ENCODE measurements around the gene RIPOR1.

The RIPOR1 gene

DNA sequence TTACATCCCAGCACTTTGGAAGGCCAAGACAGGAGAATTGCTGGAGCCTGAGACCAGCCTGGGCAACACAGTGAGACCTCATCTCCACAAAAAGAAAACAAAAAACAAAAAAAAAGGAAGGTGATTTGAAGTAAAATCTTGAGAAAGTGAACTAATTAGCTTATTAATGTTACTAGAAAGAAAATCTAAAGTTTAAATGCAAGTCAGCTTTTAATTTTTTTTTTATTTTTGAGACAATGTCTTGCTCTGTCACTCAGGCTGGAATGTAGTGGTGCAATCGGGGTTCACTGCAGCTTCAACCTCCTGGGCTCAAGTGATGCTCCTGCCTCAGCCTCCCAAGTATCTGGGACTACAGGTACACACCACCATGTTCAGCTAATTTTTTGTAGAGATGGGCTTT lies 30.2 kb downstream of the RIPOR1 start:
- DNase-seq: no peak

DNA sequence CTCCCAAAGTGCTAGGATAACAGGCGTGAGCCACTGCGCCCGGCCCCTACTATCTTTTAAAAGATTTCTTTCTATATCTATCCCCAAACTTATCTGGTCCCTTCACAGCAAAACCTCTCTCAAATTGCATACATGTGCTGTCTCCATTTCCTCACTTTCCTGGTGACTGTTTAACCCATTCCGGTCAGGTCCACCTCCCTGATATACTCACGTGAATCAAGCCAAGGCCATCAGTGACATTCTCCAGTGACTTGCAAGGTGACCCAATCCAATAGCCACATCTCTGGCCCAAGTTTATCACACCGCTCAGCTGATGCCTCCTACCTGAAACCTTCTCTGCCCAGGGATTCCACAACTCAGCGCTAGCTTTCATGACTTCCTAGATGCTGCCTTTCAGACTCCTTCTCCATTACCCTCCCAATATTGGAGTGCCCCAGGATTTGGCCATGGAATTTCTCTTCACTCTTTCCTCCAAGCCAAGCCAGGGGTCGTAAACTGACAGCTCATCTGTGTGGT lies 32.3 kb downstream of the RIPOR1 start:
- DNase-seq: no peak

DNA sequence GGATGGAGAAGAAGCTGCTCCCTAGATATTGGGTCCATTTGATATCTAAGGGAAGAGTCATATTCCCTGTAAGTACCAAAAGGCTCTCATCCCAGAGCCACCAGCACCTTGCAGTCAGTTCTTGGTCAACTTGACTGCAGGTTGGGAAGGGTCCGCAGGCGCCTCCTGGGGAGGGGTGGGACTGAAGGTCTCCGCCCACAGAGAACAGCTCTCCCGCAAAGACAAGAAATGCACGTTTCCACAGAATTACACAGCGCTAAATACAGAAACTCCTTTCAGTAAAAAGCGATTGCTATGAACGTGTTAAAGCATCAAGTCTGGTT lies 32.8 kb downstream of the RIPOR1 start:
- no peak for DNase-seq

DNA sequence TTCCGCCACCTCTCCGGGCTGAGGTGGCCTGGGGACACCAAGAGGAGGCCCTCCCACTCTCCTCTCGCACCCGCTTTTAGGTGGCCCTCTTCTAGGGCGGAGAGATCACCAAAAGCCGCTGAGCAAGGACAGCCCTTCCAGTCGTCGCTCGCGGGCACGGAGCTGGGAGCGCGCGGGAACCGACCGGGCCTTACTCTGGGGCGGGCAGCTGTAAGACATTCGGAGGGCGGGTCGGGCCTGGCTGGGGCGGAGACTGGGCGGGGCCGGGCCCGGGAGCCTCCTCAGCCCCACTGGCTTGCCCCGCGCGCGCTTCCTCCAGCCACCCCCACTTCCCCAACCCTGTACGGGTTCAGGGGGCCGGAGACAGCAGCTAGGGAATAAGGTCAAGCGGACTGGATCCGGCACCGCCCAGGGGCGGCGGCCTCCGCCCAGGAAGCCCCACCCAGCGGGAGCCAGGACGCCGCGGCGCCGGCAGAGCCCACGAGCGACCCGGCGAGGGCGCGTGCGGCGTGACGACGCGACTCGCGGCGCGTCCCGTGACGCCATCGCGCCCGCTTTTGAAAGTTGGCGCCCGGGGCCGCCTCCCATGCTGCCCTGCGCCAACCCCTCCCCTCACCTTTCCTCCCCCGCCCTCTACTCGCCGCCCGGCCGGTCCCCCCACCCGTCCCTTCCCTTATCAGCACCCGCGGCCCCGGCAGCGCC lies 33.3 kb downstream of the RIPOR1 start:
- peak; percentile 98 for DNase-seq

DNA sequence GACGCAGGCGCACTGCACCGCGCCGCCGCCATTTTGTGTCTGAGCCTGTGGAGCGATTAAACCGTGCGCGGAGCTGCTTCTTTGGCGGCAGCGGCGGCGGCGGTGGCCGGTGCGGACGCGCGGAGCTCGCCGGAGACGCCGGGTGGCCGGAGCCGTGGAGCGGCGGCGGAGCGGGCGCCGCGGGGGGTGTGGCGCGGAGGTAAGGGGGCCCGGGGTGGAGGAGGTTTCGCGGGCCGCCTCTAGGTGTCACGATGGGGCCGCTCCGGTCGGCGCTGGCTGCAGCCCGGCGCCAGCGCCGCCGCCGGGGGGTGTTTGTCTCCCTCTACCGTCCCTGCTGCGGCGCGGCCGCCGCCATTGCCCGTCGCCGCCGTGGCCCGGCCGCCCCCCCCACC lies 33.9 kb downstream of the RIPOR1 start, which contains the start of gene CTCF:
CTCF (plus strand) TSS at position 1 of the 392 bp plus-strand sequence. CDS start 48,307 bp downstream, outside the sequence.
- peak; percentile 84 for DNase-seq

DNA sequence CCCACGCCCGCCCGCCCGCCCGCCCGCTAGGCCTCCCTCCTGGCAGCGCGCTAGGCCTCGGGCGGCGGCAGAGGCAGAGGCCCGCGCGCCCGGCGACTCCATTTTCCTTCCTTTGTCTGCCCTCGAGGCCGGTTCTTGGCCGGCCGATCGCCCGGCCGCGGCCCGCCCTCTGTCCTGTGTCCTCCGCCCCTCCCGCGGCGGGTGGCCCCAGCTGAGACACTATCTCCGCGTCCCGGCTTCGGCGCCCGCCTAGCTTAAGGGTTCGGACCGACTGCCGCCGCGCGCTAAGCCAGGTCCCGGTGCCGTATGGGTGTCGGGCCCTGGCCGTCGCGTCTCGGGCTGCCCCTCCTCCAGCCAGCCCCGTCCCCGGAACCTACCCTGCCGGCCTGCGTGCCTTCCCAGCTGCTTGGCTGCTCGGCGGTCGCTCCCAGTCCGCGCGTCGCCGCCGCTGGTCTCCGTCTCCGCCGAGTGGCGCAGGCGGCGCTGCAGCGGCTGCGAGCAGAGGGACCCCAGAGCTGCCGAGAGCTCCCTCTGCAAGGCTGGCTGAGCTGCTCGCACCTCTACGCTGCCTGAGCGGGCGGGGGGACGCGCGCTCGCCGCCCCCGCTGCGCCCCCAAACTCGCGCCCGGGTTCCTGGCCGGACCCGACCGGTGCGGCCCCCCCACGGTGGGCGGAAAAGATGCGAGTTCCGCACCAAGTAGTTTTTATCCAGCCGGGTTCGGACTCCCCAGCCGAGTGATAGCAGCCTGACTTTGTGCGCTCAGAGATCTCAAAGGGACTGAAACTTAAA lies 34.5 kb downstream of the RIPOR1 start:
- peak; percentile 52 for DNase-seq

DNA sequence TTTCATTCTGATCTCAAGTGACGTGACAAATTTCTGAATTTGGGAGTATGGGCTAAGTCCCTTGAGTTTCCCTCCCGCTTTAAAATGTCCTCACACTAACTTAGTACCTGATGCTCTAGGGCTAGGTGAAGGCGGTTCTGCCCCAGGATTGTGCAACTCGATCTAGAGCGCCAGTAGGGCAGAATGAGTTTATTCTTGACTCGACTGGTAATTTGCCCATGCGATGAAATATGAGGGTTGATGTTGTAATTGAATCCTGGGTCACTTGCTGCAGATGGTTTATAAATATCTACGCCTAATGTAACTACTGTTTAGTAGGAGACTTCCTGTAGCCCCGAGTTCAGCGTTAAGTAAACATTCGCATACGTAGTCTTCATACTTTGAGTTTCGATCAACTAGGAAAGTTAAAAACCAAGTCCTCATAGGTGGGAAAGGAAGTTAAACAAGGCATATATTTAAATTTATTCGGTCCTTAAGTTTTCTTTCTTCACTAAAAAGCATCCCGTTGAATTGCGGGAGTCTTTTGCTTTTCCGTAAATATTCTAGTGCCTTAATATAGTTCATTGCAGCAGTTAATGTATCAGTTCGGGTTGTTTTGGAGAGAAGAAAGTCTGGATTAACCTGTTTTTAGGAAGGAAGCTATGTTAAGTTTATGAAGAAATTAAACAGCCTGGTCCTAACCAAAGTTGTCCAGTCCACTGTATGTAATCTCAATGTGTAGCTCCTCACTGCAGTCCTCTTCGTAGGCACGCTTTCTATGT lies 35.3 kb downstream of the RIPOR1 start:
- DNase-seq: no peak

DNA sequence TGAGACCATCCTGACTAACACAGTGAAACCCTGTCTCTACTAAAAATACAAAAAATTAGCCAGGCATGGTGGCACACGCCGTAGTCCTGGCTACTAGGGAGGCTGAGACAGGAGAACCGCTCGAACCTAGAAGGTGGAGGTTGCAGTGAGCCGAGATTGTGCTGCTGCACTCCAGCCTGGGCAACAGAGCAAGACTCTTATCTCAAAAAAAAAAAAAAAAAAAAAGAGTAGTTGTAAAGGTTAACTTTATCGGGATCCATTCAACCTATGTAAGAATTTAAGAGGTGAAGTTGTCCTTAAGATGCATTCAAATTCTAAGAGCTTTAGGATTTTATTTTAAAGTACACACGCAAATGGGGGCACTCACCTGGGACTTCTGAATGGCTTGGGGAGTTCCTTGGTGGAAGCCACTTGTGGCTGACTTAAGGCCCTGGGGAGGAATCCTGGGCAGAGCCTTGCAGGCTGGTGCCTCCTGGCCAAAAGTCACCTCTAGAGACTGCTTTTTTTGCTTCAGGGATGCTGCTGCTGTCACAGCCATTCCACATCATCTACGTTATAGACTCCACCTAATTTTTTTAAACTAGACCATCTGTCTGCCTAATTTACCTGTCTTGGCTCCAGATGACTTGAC lies 37.0 kb downstream of the RIPOR1 start:
- no peak for DNase-seq

DNA sequence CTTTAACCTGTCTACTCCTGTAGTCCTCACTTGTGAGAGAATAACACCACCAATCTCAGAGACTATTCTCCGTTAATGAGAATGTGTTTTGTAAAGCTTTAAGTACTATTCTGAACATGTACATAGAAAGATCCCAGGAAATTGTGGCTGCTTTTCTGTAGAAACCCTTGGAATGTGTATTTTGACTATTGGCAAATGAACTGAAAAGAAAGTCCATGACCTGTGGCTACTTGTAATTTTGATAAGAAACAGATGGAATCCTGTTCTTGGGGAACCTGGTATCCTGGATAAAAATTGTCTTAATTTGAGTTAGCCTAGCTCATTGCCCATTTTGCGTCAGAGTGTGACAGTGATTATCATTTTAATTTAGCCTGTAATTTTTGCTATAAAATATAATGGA lies 42.8 kb downstream of the RIPOR1 start:
- no peak for DNase-seq

DNA sequence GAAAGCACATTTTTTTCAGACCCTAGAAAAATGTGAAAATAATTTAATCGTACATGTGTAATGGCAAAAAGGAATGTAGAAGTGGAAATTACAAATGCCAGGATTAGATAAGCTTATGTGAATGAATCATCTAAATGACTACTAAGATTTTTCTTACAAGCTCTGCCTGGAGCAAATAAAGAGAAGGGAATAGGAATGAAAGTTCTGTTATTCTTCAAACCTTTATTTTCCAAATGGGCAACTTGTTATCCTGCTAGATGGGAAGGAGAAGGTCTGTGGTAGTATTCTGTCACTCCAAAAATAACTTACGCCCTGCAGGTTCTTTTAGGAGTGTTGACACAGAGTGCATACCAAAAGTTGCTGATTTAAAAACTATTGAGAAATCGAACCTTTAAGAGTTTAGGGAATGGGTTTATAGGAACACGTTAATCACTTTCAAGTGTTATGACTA lies 43.4 kb downstream of the RIPOR1 start:
- DNase-seq: no peak

DNA sequence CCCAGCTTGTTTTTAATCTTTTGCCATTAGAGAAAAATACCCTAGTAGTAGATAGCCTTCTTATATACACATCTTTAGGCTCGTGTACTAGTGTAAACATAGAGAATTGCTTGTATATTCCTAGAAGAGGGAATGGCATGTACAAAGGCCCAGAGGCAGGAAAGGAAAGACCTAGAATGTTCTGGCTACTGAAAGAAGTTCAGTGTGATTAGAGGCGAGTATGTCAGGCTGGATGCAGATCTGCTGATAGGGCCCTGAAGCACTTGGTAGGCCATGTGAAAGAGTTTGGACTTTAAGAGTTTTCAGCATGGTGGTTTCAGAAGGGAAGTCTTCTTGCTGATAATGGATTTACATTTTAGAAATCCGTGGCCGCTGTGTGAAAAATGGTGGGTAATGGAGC lies 51.1 kb downstream of the RIPOR1 start:
- no peak for DNase-seq

DNA sequence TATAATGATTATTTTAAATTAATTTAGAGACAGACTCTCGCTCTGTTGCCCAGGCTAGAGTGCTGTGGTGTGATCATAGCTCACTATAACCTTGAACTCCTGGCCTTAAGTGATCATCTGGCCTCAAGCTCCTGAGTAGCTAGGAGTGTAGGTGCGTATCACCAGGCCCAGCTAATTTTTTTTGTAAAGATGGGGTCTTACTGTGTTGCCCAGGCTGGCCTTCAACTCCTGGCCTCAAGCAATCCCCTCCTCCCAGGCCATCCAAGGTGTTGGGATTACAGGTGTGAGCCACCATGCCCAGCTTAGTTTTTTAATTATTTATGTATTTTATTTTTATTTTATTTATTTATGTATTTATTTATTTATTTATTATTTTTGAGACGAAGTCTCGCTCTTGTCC lies 51.6 kb downstream of the RIPOR1 start:
- no peak for DNase-seq

DNA sequence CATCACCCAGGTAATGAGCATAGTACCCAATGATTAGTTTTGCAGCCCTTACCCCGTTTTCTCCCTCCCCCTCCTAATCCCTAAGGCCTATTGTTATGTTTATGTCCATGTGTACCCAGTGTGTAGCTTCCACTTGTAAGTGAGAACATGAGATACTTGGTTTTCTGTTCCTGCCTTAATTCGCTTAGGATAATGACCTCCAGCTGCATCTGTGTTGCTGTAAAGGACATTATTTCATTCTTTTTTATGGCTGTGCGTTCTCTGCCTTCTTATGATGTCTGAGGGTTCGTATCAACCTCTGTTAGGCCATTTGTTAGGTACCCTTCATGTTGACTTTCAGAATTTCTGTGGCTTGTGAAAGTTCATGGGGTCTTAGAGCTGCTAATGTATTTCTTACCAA lies 64.7 kb downstream of the RIPOR1 start:
- DNase-seq: no peak

DNA sequence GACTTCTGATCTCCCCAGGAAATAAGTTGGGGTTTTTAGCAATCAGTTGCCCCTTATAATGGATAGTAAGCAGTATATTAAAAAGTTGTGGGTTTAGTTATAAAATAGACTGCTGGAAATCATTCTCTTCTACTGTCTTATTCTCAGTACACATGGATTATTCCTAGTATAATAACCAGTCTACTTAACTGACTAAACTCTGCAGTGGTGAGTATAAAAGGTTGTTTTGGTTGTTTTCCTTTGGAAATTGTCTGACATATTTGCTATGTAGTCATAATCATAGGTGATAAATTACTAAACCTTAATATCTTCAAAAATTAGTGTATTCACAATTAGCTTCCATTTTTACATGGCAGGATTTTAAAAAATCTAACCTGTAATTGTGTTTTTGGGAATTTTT lies 65.1 kb downstream of the RIPOR1 start:
- DNase-seq: no peak

DNA sequence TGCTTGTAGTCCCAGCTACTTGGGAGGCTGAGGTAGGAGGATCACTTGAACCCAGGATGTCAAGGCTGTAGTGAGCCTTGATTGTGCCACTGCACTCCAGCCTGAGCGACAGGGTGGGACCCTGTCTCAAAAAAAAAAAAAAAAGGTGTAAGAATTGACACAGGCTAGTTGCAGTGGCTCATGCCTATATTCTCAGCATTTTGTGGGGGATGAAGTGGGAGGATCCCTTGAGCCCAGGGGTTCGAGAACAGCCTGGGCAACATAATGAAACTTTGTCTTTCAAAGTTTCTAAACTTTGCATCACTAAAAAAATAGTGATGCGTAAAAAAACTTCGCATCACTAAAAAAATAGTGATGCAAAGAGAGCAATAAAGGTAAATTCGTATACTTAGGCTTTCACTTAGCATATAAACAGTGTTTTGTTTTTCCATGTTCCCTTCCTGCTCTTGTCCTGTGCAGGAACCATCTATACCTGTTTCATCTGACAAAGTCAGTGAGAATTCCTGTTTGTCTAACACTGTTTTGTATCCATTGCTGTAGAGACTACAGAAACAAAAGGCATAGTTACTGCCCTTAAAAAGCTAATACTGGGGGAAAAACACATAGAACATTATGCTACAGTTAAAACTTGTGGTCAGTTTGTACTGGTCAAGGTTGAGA lies 65.8 kb downstream of the RIPOR1 start:
- no peak for DNase-seq

DNA sequence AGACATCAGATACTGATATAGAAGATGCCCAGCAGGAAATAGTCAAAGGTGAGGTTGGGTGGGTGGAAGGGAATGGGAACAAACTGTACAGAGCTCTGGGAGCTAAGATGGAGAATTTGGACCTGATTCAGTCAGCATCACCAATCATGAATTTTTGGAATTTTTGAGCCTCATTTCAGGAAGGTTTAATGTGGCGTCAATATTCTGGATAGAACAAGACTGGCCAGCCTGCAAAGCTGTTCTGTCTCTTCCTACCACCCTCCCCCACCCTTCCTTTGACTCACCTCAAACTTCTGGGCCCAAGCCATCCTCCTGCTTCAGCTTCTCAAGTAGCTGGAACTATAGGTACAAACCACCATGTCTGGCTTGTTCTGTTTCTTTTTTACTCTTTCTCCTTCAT lies 66.3 kb downstream of the RIPOR1 start:
- DNase-seq: no peak

Measured in stimulated activated naive CD4-positive, alpha-beta T cell treated with Interleukin-2 at 50 U/mL for 16 hours (primary cell).